ENCODE results near the gene PLXND1.

DNA sequence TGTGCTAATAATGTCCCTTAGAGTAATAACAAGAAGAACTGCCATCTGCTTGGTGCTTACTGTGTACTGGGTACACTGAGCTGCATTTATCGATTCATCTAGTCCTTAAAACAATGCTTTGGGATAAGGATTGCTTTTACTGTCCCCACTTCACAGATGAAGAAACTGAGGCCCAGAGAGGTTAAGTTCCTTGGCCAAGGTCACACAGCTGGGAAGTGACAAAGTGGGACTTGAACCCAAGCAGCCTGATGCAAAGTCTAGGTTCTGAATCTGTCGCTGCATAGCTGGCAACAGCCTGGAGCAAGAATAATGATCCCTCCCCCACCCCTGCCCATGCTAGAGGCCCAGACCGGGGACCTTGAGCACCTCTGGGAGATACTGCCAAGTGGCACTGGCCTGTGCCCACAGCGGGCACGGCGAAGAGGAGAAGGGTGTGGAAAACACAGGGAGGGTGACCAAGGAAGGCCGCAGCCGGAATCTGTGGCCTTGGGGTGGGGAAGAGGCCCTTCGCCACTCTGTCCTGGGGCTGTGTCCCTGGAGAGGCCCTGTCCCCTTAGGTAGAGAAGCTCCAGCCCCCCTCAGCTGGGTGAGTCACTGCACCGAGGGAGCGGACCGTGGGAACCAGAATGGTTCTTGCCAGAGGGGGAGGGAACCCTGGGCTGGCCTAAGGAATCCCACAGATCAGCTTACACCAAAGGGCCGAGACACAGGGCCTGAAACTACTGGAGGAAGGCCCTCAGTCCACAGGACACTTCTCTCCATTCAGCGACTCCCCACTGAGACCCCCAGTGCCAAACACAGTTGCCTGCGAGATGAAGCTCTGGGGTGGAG is 3.5 kb downstream of the PLXND1 start:
- TF ChIP-seq, protein P1, sequence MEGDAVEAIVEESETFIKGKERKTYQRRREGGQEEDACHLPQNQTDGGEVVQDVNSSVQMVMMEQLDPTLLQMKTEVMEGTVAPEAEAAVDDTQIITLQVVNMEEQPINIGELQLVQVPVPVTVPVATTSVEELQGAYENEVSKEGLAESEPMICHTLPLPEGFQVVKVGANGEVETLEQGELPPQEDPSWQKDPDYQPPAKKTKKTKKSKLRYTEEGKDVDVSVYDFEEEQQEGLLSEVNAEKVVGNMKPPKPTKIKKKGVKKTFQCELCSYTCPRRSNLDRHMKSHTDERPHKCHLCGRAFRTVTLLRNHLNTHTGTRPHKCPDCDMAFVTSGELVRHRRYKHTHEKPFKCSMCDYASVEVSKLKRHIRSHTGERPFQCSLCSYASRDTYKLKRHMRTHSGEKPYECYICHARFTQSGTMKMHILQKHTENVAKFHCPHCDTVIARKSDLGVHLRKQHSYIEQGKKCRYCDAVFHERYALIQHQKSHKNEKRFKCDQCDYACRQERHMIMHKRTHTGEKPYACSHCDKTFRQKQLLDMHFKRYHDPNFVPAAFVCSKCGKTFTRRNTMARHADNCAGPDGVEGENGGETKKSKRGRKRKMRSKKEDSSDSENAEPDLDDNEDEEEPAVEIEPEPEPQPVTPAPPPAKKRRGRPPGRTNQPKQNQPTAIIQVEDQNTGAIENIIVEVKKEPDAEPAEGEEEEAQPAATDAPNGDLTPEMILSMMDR (IDR thresholded peaks at IDR 0.05) = no peak
- no peak for TF ChIP-seq EP300 (IDR thresholded peaks at IDR 0.05)
